Measurements from ENCODE around the gene PTPRR. TPM values are rescaled to one million over a fixed set of nuclear protein-coding genes. Genes with fewer than 3 reads are reported as not detected.

The PTPRR gene
- polyA plus RNA-seq, 1 of the 3 experiments (the other 2 are of a cell fraction), result 1.4 TPM

DNA sequence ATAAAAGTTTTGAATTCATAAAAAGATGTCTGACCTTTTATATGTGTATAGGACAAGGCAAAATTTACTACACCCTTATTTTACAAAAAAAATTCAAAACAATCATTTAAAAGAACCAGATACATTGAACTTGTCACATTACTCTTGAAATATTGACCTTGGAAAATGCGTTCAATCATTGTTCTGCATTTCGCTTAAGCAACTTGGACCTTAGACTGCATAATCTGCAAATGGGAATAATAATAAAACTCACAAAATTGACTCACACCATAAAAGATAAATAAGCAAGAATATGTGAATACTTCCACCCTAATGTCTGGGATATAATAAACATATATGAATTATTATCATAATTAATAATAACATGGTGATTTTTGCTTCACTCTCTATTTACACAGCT lies 213.9 kb downstream of the PTPRR start (continued):
- no peak for TF ChIP-seq JUND (IDR thresholded peaks at IDR 0.05)

DNA sequence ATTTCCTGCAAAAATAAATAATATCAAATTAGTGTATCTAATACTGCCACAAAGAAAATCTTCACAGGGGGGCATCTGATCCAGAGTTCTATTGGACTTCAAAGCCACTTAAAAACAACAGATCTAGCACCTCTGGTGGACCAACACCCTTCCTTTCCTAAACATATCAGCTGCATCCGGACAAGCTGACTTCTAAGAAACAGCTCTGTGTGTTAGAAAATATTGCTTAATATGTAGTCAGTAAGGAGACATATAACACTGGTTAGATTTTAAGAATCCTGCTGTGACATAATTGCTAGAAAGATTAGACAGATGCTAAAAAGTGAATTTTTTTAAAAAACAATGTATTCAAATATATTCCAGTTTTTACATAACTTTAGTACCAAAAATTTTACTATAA lies 222.2 kb downstream of the PTPRR start:
- POLR2A ChIA-PET, result no interaction called here
- Histone ChIP-seq H3K36me3 (replicated peaks in 1 of 2; ENCODE audit: control insufficient read depth in 1 of 2, insufficient read depth in 2 of 2, low read length in 1 of 2) (no peaks in the 10 kb centered on the region), H3K4me1 (ENCODE audit: control insufficient read depth in 1 of 2, insufficient read depth in 2 of 2, low read depth in 1 of 2, low read length in 1 of 2) (peaks cover 0 to 2% of the 10 kb centered on the region in 2 experiments; a peak in 1 of 4 replicates), H3K79me2 (ENCODE audit: insufficient read depth) (no peaks in the 10 kb centered on the region), H3K9ac (no peak overlapping the region), H3K9me2 (no peaks in the 10 kb centered on the region), H3F3A (replicated peaks; ENCODE audit: insufficient read depth) (no peaks in the 10 kb centered on the region), H3K4me3 (ENCODE audit: low read depth in 2 of 2, low read length in 1 of 2) (no peak overlapping the region), H3K27me3 (ENCODE audit: insufficient read depth) (no peaks in the 10 kb centered on the region), H3K4me2 (no peak overlapping the region), H3K9me3 (no peaks in the 10 kb centered on the region), H3K27ac (ENCODE audit: low read depth in 2 of 2, low read length in 1 of 2) (no peak overlapping the region), H2AFZ (ENCODE audit: low read depth) (no peak overlapping the region), H4K20me1 (ENCODE audit: insufficient read depth) (no peaks in the 10 kb centered on the region)
- DNase-seq, result no peak
- TF ChIP-seq, protein P1, sequence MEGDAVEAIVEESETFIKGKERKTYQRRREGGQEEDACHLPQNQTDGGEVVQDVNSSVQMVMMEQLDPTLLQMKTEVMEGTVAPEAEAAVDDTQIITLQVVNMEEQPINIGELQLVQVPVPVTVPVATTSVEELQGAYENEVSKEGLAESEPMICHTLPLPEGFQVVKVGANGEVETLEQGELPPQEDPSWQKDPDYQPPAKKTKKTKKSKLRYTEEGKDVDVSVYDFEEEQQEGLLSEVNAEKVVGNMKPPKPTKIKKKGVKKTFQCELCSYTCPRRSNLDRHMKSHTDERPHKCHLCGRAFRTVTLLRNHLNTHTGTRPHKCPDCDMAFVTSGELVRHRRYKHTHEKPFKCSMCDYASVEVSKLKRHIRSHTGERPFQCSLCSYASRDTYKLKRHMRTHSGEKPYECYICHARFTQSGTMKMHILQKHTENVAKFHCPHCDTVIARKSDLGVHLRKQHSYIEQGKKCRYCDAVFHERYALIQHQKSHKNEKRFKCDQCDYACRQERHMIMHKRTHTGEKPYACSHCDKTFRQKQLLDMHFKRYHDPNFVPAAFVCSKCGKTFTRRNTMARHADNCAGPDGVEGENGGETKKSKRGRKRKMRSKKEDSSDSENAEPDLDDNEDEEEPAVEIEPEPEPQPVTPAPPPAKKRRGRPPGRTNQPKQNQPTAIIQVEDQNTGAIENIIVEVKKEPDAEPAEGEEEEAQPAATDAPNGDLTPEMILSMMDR (IDR thresholded peaks at IDR 0.05), result no peak
- TF ChIP-seq MEF2A (IDR thresholded peaks at IDR 0.05; ENCODE audit: borderline replicate concordance, low read depth), result no peak
- CTCF ChIA-PET, result interaction anchor here (1.3 kb wide), 2 partner anchors 798 to 819 kb away, joined by 3 read pairs; no protein-coding TSS in a partner anchor
- 94% methylated on average over 1 of the region's 1 CpG for WGBS (ENCODE audit: low lambda C conversion rate)

- TF ChIP-seq GATA2 (CRISPR knock-in tag; IDR thresholded peaks at IDR 0.05), result no peak
- no peak for TF ChIP-seq MEF2A (IDR thresholded peaks at IDR 0.05; ENCODE audit: borderline replicate concordance, low read depth)
- TF ChIP-seq TAF1 (IDR thresholded peaks at IDR 0.05; ENCODE audit: borderline replicate concordance, low read depth, low read length), result no peak
- TF ChIP-seq, protein P2, sequence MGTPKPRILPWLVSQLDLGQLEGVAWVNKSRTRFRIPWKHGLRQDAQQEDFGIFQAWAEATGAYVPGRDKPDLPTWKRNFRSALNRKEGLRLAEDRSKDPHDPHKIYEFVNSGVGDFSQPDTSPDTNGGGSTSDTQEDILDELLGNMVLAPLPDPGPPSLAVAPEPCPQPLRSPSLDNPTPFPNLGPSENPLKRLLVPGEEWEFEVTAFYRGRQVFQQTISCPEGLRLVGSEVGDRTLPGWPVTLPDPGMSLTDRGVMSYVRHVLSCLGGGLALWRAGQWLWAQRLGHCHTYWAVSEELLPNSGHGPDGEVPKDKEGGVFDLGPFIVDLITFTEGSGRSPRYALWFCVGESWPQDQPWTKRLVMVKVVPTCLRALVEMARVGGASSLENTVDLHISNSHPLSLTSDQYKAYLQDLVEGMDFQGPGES (IDR thresholded peaks at IDR 0.05; ENCODE audit: low read depth, low read length), result no peak
- TF ChIP-seq SIN3A (IDR thresholded peaks at IDR 0.05; ENCODE audit: borderline replicate concordance, low read depth, low read length), result no peak
- CTCF ChIA-PET, result interaction anchor here (0.6 to 1.4 kb wide), 2 partner anchors 816 to 915 kb away, joined by 3 to 7 read pairs; no protein-coding TSS in a partner anchor
Observed at GRCh38 chr12:70695361-70696023, 225.0 kb downstream of the PTPRR start.

More at GRCh38 chr12:70695361-70696023, 225.0 kb downstream of the PTPRR start:
- H3K27me3 ChIP-seq (ENCODE audit: insufficient read depth), result no peaks in the 10 kb centered on the region
- no peaks in the 10 kb centered on the region for H3K79me2 ChIP-seq (ENCODE audit: insufficient read depth)
- no peak overlapping the region for H3K4me2 ChIP-seq
- no peaks in the 10 kb centered on the region for H3K9me3 ChIP-seq
- 0 out of 2 replicates have a peak overlapping the region, but pooled peaks have one; percentile 13 for H2AFZ ChIP-seq (ENCODE audit: low read depth)
- H3K36me3 ChIP-seq (replicated peaks in 1 of 2; ENCODE audit: control insufficient read depth in 1 of 2, insufficient read depth in 2 of 2, low read length in 1 of 2), result no peaks in the 10 kb centered on the region
- no peak overlapping the region for H3K9ac ChIP-seq
- no peaks in the 10 kb centered on the region for H4K20me1 ChIP-seq (ENCODE audit: insufficient read depth)
- no peak overlapping the region for H3K4me3 ChIP-seq (ENCODE audit: low read depth in 2 of 2, low read length in 1 of 2)
- POLR2A ChIA-PET, result interaction anchor here (0.7 kb wide), 1 partner anchor 830 kb away, joined by 3 read pairs; no protein-coding TSS in a partner anchor
- no peaks in the 10 kb centered on the region for H3F3A ChIP-seq (replicated peaks; ENCODE audit: insufficient read depth)
- no peak overlapping the region for H3K27ac ChIP-seq (ENCODE audit: low read depth in 2 of 2, low read length in 1 of 2)
- H3K4me1 ChIP-seq (ENCODE audit: control insufficient read depth in 1 of 2, insufficient read depth in 2 of 2, low read depth in 1 of 2, low read length in 1 of 2), result peaks cover 0 to 2% of the 10 kb centered on the region in 2 experiments; a peak in 2 of 4 replicates
- no peak for DNase-seq
- 43% methylated on average over 3 of the region's 3 CpGs for WGBS (ENCODE audit: low lambda C conversion rate)
- H3K9me2 ChIP-seq, result no peaks in the 10 kb centered on the region
